HepG2 (cell line): ENCODE data around the gene TMEM53. TPM values are rescaled to one million over a fixed set of nuclear protein-coding genes. Genes with fewer than 3 reads are reported as not detected.

ENCODE experiments used
- AHDC1 ChIP-seq: sonication (generic); formaldehyde crosslinking; IDR thresholded peaks from 2 replicates; pipeline ENCODE4 v1.5.1; 2020; ENCODE audit warnings: mild to moderate bottlenecking, missing genetic modification reagents, borderline replicate concordance
- ARNTL ChIP-seq: sonication (generic); formaldehyde crosslinking; IDR thresholded peaks from 2 replicates; pipeline ENCODE4 v1.4.0; 2020; ENCODE audit warnings: mild to moderate bottlenecking, missing genetic modification reagents
- KDM4B ChIP-seq: sonication (generic); formaldehyde crosslinking; IDR thresholded peaks from 2 replicates; pipeline ENCODE4 v1.4.0; 2020; ENCODE audit warnings: missing genetic modification reagents
- RAD21 ChIP-seq: fragments of 450-650 bp; formaldehyde crosslinking; IDR thresholded peaks from 2 replicates; pipeline ENCODE4 v1.5.0; 2020; ENCODE audit warnings: mild to moderate bottlenecking
- ZC3H13 ChIP-seq: sonication (generic); formaldehyde crosslinking; IDR thresholded peaks from 2 replicates; pipeline ENCODE4 v1.8.1; 2023; ENCODE audit warnings: mild to moderate bottlenecking, missing genetic modification reagents, moderate library complexity
- polyA plus RNA-seq, 8 experiments: library from polyadenylated mRNA; depleted of rRNA in 3 of 8; stranded (reverse) in 7 of 8; unstranded in 1 of 8; fragments of >200 nt; fragmentation: Illumina TruSeq in 4 of 8; extraction: Trizol in 4 of 8; gene quantifications; 2 replicates each; pipeline versions ENCODE4 v1.2.1 to v1.2.3, GENCODE V29; 2011 to 2016; ENCODE audit warnings: low read depth in 4 of 8, missing spikeins in 1 of 8, mixed read lengths in 1 of 8; ENCODE audit not compliant: insufficient read depth in 1 of 8
- total RNA-seq, 5 experiments: library from RNA; depleted of rRNA; stranded (reverse); fragments of >200 nt; fragmentation: Illumina TruSeq; extraction: Trizol; gene quantifications; 2 replicates each; pipeline ENCODE4 v1.2.3, GENCODE V29; 2016; ENCODE audit warnings: low read depth in 1 of 5
- TF ChIP-seq, protein P1 (sequence below): sonication (generic); formaldehyde crosslinking; IDR thresholded peaks from 2 replicates; pipeline ENCODE4 v1.5.0; 2020; ENCODE audit warnings: missing genetic modification reagents, mild to moderate bottlenecking, borderline replicate concordance
- TF ChIP-seq, protein P2 (sequence below): sonication (generic); formaldehyde crosslinking; IDR thresholded peaks from 2 replicates; pipeline ENCODE4 v1.9.0; 2021; ENCODE audit warnings: missing genetic modification reagents, borderline replicate concordance
- TF ChIP-seq, protein P3 (sequence below): sonication (generic); formaldehyde crosslinking; IDR thresholded peaks from 2 replicates; pipeline ENCODE4 v1.8.1; 2023; ENCODE audit warnings: mild to moderate bottlenecking, missing genetic modification reagents

TMEM53 gene
- total and polyA plus RNA-seq, 2 of the 13 experiments (the other 11 are each of a cell fraction or from before 2014, with no cell fraction given) = 12.6 to 20.2 TPM

- TF ChIP-seq AHDC1 (CRISPR knock-in tag) (no peak), ARNTL (no peak), KDM4B (CRISPR knock-in tag) (no peak), RAD21 (CRISPR knock-in tag) (no peak), ZC3H13 (no peak)
- TF ChIP-seq, protein P1, sequence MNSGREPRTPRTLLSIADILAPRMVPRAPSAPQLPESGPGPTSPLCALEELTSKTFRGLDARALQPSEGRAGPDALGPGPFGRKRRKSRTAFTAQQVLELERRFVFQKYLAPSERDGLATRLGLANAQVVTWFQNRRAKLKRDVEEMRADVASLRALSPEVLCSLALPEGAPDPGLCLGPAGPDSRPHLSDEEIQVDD (CRISPR knock-in tag) = no peak
- TF ChIP-seq, protein P2, sequence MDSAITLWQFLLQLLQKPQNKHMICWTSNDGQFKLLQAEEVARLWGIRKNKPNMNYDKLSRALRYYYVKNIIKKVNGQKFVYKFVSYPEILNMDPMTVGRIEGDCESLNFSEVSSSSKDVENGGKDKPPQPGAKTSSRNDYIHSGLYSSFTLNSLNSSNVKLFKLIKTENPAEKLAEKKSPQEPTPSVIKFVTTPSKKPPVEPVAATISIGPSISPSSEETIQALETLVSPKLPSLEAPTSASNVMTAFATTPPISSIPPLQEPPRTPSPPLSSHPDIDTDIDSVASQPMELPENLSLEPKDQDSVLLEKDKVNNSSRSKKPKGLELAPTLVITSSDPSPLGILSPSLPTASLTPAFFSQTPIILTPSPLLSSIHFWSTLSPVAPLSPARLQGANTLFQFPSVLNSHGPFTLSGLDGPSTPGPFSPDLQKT (CRISPR knock-in tag) = no peak
- TF ChIP-seq, protein P3, sequence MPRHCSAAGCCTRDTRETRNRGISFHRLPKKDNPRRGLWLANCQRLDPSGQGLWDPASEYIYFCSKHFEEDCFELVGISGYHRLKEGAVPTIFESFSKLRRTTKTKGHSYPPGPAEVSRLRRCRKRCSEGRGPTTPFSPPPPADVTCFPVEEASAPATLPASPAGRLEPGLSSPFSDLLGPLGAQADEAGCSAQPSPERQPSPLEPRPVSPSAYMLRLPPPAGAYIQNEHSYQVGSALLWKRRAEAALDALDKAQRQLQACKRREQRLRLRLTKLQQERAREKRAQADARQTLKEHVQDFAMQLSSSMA (CRISPR knock-in tag) = no peak
- TF ChIP-seq, all 625 proteins: peak for 0
These were observed 31.4 kb downstream of the TMEM53 start (continued) for GRCh38 chr1:44642925-44643324.
